Liver (tissue), 9 donors: ENCODE results near the gene C2orf76. TPM values are rescaled to one million over a fixed set of nuclear protein-coding genes. Genes with fewer than 3 reads are reported as not detected.

Source experiments
- DNase-seq: peaks from one replicate; pipeline ENCODE4 v3.0.0-alpha.2; 2017; ENCODE audit warnings: low spot score
- H3K27ac ChIP-seq, 2 donors: one replicate each; pipeline ENCODE4 v1.7.0; 2013; ENCODE audit warnings: inconsistent platforms in 2 of 2, low read length in 2 of 2, control low read depth in 1 of 2, low read depth in 1 of 2, mild to moderate bottlenecking in 1 of 2
- H3K27me3 ChIP-seq, 4 donors: one replicate each; pipeline versions ENCODE4 v1.6.1 to v1.7.0; 2013; ENCODE audit warnings: low read length in 3 of 4, inconsistent platforms in 1 of 4, mild to moderate bottlenecking in 1 of 4, moderate library complexity in 1 of 4; ENCODE audit not compliant: control insufficient read depth in 4 of 4, insufficient read depth in 4 of 4
- H3K36me3 ChIP-seq, 4 donors: one replicate each; pipeline versions ENCODE4 v1.6.1 to v1.7.0; 2013; ENCODE audit warnings: low read length in 3 of 4, mild to moderate bottlenecking in 3 of 4, low read depth in 1 of 4, moderate library complexity in 1 of 4; ENCODE audit not compliant: control insufficient read depth in 4 of 4, insufficient read depth in 3 of 4
- H3K4me1 ChIP-seq, 4 donors: one replicate each; pipeline versions ENCODE4 v1.6.1 to v1.7.0; 2013; ENCODE audit warnings: low read length in 3 of 4, mild to moderate bottlenecking in 3 of 4, moderate library complexity in 1 of 4; ENCODE audit not compliant: control insufficient read depth in 4 of 4, insufficient read depth in 4 of 4
- H3K4me3 ChIP-seq, 3 donors: one replicate each; pipeline versions ENCODE4 v1.6.1 to v1.7.0; 2013; ENCODE audit warnings: low read length in 3 of 3, control low read depth in 1 of 3, low read depth in 1 of 3, mild to moderate bottlenecking in 1 of 3
- H3K9ac ChIP-seq, 2 donors: one replicate each; pipeline ENCODE4 v1.7.0; 2013; ENCODE audit warnings: low read length in 2 of 2, mild to moderate bottlenecking in 2 of 2, moderate library complexity in 2 of 2, control low read depth in 1 of 2, low read depth in 1 of 2
- H3K9me3 ChIP-seq, 4 donors: one replicate each; pipeline versions ENCODE4 v1.6.1 to v1.7.0; 2013; ENCODE audit warnings: low read length in 3 of 4; ENCODE audit not compliant: control insufficient read depth in 4 of 4
- EGR1 ChIP-seq, 2 donors: IDR thresholded peaks; 2 replicates each; pipeline ENCODE4 v1.6.1; 2016 to 2018; ENCODE audit warnings: antibody characterized with exemption in 2 of 2, low read depth in 2 of 2
- FOXA1 ChIP-seq: IDR thresholded peaks from 2 replicates; pipeline ENCODE4 v1.6.1; 2016; ENCODE audit warnings: antibody characterized with exemption
- HNF4A ChIP-seq, 2 donors: conservative IDR thresholded peaks; 2 replicates each; pipeline ENCODE4 v1.6.1; 2016; ENCODE audit warnings: antibody characterized with exemption in 2 of 2, mild to moderate bottlenecking in 2 of 2
- HNF4G ChIP-seq: IDR thresholded peaks from 2 replicates; pipeline ENCODE4 v1.6.1; 2016; ENCODE audit warnings: antibody characterized with exemption
- JUND ChIP-seq, 2 donors: IDR thresholded peaks; 2 replicates each; pipeline ENCODE4 v1.6.1; 2016; ENCODE audit warnings: antibody characterized with exemption in 2 of 2
- RXRA ChIP-seq, 2 donors: IDR thresholded peaks; 2 replicates each; pipeline ENCODE4 v1.6.1; 2017 to 2018; ENCODE audit warnings: antibody characterized with exemption in 2 of 2, mild to moderate bottlenecking in 1 of 2
- SP1 ChIP-seq: IDR thresholded peaks from 2 replicates; pipeline ENCODE4 v1.6.1; 2018; ENCODE audit warnings: antibody characterized with exemption, mild to moderate bottlenecking
- YY1 ChIP-seq: IDR thresholded peaks from 2 replicates; pipeline ENCODE4 v1.6.1; 2016; ENCODE audit warnings: antibody characterized with exemption, mild to moderate bottlenecking
- WGBS: extraction: QIAGEN DNeasy Blood & Tissue Kit; methylation state at CpG from one replicate; pipeline ENCODE4 v1.1.7; 2013; 5-methylcytosine and 5-hydroxymethylcytosine counted together
- polyA plus RNA-seq, 2 donors: library from polyadenylated mRNA; stranded (reverse) in 1 of 2; unstranded in 1 of 2; fragments of 200-250 nt in 1 of 2; fragments of >200 nt in 1 of 2; fragmentation: Nextera tagmentation in 1 of 2; extraction: Ambion mirVana in 1 of 2; gene quantifications; one replicate each; pipeline versions ENCODE4 v1.2.1 to v1.2.3, GENCODE V29; 2013 to 2015
- total RNA-seq, 2 donors: library from RNA; depleted of rRNA; stranded (reverse); fragments of >200 nt; gene quantifications; one replicate each; pipeline ENCODE4 v1.2.3, GENCODE V29; 2014
- TF ChIP-seq, protein P1 (sequence below): IDR thresholded peaks from 2 replicates; pipeline ENCODE4 v1.6.1; 2016; ENCODE audit warnings: antibody characterized with exemption, mild to moderate bottlenecking
- TF ChIP-seq, protein P2 (sequence below): fragments of 150-350 bp; IDR thresholded peaks from 2 replicates; pipeline ENCODE4 v1.5.1; 2017; ENCODE audit warnings: improper control_type of control experiment, low read depth, low read length; ENCODE audit not compliant: missing input control
- TF ChIP-seq, protein P3 (sequence below): IDR thresholded peaks from 2 replicates; pipeline ENCODE4 v1.6.1; 2016; ENCODE audit warnings: antibody characterized with exemption
- TF ChIP-seq, protein P4 (sequence below): IDR thresholded peaks from 2 replicates; pipeline ENCODE4 v1.6.1; 2016; ENCODE audit warnings: antibody characterized with exemption
- donor health status: healthy.
- donor health status: healthy.
- donor health status: healthy.
- donor health status: healthy.
- donor health status: healthy.

The C2orf76 gene
- total and polyA plus RNA-seq, 4 donors: 2.7 to 6.3 (median 4.6) TPM

DNA sequence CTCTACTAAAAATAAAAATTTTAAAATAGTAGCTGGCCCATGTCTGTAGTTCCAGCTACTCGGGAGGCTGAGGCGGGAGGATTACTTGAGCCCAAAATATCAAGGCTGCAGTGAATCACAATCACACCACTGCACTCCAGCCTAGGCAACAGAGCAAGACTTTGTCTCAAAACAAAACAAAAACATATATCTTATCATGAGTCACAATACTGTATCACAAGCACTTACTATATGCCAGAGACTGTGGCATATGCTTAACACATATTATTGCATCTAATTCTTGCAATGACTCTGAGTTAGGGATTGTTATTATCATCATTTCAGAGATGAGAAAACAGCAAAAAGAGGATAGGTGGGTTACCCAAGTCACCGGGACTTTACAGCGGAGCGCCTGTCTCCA is 35.5 kb upstream of the C2orf76 start:
- Histone ChIP-seq H3K4me1 (peaks cover 5 to 14% (median 8%) of the 10 kb centered on the region in 4 donors), H3K27me3 (no peaks in the 10 kb centered on the region), H3K36me3 (no peaks in the 10 kb centered on the region), H3K9me3 (no peaks in the 10 kb centered on the region), H3K27ac (no peak overlapping the region), H3K4me3 (no peak overlapping the region), H3K9ac (no peak overlapping the region)
- no peak for DNase-seq
- WGBS: 95% methylated on average over 5 of the region's 5 CpGs
- TF ChIP-seq, protein P1, sequence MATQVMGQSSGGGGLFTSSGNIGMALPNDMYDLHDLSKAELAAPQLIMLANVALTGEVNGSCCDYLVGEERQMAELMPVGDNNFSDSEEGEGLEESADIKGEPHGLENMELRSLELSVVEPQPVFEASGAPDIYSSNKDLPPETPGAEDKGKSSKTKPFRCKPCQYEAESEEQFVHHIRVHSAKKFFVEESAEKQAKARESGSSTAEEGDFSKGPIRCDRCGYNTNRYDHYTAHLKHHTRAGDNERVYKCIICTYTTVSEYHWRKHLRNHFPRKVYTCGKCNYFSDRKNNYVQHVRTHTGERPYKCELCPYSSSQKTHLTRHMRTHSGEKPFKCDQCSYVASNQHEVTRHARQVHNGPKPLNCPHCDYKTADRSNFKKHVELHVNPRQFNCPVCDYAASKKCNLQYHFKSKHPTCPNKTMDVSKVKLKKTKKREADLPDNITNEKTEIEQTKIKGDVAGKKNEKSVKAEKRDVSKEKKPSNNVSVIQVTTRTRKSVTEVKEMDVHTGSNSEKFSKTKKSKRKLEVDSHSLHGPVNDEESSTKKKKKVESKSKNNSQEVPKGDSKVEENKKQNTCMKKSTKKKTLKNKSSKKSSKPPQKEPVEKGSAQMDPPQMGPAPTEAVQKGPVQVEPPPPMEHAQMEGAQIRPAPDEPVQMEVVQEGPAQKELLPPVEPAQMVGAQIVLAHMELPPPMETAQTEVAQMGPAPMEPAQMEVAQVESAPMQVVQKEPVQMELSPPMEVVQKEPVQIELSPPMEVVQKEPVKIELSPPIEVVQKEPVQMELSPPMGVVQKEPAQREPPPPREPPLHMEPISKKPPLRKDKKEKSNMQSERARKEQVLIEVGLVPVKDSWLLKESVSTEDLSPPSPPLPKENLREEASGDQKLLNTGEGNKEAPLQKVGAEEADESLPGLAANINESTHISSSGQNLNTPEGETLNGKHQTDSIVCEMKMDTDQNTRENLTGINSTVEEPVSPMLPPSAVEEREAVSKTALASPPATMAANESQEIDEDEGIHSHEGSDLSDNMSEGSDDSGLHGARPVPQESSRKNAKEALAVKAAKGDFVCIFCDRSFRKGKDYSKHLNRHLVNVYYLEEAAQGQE: no peak
- TF ChIP-seq, protein P2, sequence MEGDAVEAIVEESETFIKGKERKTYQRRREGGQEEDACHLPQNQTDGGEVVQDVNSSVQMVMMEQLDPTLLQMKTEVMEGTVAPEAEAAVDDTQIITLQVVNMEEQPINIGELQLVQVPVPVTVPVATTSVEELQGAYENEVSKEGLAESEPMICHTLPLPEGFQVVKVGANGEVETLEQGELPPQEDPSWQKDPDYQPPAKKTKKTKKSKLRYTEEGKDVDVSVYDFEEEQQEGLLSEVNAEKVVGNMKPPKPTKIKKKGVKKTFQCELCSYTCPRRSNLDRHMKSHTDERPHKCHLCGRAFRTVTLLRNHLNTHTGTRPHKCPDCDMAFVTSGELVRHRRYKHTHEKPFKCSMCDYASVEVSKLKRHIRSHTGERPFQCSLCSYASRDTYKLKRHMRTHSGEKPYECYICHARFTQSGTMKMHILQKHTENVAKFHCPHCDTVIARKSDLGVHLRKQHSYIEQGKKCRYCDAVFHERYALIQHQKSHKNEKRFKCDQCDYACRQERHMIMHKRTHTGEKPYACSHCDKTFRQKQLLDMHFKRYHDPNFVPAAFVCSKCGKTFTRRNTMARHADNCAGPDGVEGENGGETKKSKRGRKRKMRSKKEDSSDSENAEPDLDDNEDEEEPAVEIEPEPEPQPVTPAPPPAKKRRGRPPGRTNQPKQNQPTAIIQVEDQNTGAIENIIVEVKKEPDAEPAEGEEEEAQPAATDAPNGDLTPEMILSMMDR: no peak
- TF ChIP-seq HNF4G (no peak), YY1 (no peak), HNF4A (conservative IDR thresholded peaks at IDR 0.05) (no peak), FOXA1 (no peak), RXRA (IDR thresholded peaks at IDR 0.05) (no peak), EGR1 (IDR thresholded peaks at IDR 0.05; ENCODE audit: low read depth in 2 of 2) (no peak)
- TF ChIP-seq, protein P3, sequence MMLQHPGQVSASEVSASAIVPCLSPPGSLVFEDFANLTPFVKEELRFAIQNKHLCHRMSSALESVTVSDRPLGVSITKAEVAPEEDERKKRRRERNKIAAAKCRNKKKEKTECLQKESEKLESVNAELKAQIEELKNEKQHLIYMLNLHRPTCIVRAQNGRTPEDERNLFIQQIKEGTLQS: no peak

DNA sequence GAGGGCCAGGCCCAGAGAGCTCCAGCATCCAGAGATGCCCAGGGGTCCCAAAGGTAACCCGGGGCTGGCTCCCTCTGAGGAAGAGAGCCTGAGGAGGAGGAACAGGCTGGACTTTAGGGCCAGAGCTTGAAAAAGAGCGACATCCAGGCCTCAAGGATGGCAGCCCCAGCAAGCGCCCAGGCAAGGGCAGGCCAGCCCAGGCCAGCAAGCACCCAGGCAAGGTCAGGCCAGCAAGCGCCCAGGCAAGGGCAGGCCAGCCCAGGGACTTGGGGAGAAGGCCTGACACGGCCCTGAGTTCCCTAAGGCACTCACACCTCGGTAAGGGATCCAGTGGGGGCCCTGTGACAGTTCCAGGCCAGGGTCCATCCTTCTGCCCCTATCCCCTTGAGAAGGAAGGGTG is 30.6 kb upstream of the C2orf76 start:
- peaks cover 0 to 2% (median 0%) of the 10 kb centered on the region in 4 donors for H3K4me1 ChIP-seq
- H3K27ac ChIP-seq: no peak overlapping the region
- no peaks in the 10 kb centered on the region for H3K27me3 ChIP-seq
- H3K4me3 ChIP-seq: no peak overlapping the region
- 96% methylated on average over 6 of the region's 6 CpGs for WGBS
- H3K36me3 ChIP-seq: no peaks in the 10 kb centered on the region
- no peaks in the 10 kb centered on the region for H3K9me3 ChIP-seq
- TF ChIP-seq, protein P4, sequence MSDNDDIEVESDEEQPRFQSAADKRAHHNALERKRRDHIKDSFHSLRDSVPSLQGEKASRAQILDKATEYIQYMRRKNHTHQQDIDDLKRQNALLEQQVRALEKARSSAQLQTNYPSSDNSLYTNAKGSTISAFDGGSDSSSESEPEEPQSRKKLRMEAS: no peak
- TF ChIP-seq JUND (IDR thresholded peaks at IDR 0.05) (no peak), SP1 (no peak)
- no peak for DNase-seq
- no peak overlapping the region for H3K9ac ChIP-seq
